ENCODE data around the gene TMEM175. TPM values are rescaled to one million over a fixed set of nuclear protein-coding genes. Genes with fewer than 3 reads are reported as not detected.

TMEM175 gene
- total and polyA plus RNA-seq, 2 donors from 2014 or later, result 26.0 to 31.1 TPM

DNA sequence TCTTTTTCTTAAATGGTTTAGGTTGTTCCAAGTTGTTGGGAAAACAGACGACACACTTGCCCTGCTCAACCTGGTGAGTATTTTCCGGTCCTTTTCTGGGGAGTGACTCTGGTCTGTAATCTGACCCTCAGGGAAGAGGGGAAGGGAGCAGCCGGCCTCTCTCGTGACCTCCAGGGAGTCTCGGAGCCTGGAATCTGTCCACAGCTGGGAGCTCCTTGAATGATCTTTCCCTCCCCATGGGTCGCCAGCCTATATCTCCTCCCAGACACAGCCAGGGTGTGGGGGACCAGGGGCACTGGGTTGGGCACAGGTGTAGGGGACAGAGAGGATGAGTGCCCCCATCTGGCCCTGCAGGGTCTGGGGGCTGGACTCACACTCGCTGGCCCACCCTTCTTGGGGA, 18.9 kb downstream of the TMEM175 start:
- DNase-seq, result peak in 2 of 5 donors; percentile 46 to 50
- H3K4me3 ChIP-seq (ENCODE audit: low read length in 3 of 3), result no peak overlapping the region
- H3K36me3 ChIP-seq (ENCODE audit: control insufficient read depth in 2 of 3, insufficient read depth in 3 of 3, low read length in 3 of 3), result peaks cover 0 to 5% (median 0%) of the 10 kb centered on the region in 3 donors
- TF ChIP-seq, protein P1, sequence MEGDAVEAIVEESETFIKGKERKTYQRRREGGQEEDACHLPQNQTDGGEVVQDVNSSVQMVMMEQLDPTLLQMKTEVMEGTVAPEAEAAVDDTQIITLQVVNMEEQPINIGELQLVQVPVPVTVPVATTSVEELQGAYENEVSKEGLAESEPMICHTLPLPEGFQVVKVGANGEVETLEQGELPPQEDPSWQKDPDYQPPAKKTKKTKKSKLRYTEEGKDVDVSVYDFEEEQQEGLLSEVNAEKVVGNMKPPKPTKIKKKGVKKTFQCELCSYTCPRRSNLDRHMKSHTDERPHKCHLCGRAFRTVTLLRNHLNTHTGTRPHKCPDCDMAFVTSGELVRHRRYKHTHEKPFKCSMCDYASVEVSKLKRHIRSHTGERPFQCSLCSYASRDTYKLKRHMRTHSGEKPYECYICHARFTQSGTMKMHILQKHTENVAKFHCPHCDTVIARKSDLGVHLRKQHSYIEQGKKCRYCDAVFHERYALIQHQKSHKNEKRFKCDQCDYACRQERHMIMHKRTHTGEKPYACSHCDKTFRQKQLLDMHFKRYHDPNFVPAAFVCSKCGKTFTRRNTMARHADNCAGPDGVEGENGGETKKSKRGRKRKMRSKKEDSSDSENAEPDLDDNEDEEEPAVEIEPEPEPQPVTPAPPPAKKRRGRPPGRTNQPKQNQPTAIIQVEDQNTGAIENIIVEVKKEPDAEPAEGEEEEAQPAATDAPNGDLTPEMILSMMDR (IDR thresholded peaks at IDR 0.05; ENCODE audit: borderline replicate concordance, extremely low read depth, insufficient read depth), result no peak
- no peak overlapping the region for H3K27ac ChIP-seq (ENCODE audit: low read depth in 2 of 2, low read length in 2 of 2)
- H3K27me3 ChIP-seq (ENCODE audit: control insufficient read depth, insufficient read depth, low read length), result no peaks in the 10 kb centered on the region
- FAIRE-seq, result no peak
- no peaks in the 10 kb centered on the region for H3K4me1 ChIP-seq (ENCODE audit: control insufficient read depth in 2 of 3, insufficient read depth in 2 of 3, low read depth in 1 of 3, low read length in 3 of 3)
- intact Hi-C loops (cut with DNase I), result no loop called here
- no peak overlapping the region for H3K9ac ChIP-seq (ENCODE audit: low read length in 3 of 3)
- no peaks in the 10 kb centered on the region for H3K9me3 ChIP-seq (ENCODE audit: control insufficient read depth in 2 of 3, insufficient read depth in 1 of 3, low read length in 3 of 3)

DNA sequence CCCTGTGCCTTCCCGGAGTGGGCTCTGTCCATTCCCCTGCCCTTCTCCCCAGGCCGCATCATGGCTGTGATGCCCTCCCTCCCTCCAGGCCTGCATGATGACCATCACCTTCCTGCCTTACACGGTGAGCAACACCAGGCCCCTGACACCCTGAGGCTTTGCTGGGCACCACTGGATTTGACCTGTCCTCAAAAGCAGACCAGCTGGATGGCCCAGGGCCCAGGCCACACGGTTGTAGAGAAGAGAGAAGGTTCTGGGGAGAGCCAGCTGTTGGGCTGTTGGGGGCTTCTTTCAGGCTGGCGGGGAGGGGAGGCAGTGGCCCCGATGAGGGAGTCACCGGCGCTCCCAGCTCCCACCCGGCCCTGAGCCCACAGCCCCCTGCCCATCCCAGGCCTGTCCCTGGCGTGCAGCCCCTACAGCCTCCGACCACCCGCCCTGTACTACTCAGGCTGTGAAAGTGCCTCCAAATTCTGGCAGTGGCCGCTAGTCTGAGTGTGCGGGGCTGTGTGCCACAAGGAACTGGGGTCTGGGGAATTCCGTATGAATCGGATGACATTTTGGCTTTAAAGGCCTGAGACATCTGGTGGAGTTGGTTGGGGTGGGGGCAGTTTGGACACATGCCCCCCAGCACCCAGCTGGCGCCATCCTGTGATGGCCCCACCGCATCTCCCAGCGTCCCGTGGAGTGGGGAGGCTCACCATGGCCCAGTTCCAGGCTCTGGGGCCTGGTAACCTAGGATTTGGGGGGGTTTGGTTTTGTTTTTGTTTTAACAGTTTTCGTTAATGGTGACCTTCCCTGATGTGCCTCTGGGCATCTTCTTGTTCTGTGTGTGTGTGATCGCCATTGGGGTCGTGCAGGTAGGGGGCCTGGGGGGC, 19.6 kb downstream of the TMEM175 start:
- FAIRE-seq (no peak), DNase-seq (peak in 2 of 5 donors; percentile 30 to 60)
- no peaks in the 10 kb centered on the region for H3K4me1 ChIP-seq (ENCODE audit: control insufficient read depth in 2 of 3, insufficient read depth in 2 of 3, low read depth in 1 of 3, low read length in 3 of 3)
- H3K27me3 ChIP-seq (ENCODE audit: control insufficient read depth, insufficient read depth, low read length), result no peaks in the 10 kb centered on the region
- H3K36me3 ChIP-seq (ENCODE audit: control insufficient read depth in 2 of 3, insufficient read depth in 3 of 3, low read length in 3 of 3), result peaks cover 0 to 5% (median 0%) of the 10 kb centered on the region in 3 donors
- intact Hi-C loops (cut with DNase I), result no loop called here
- no peaks in the 10 kb centered on the region for H3K9me3 ChIP-seq (ENCODE audit: control insufficient read depth in 2 of 3, insufficient read depth in 1 of 3, low read length in 3 of 3)
- H3K9ac ChIP-seq (ENCODE audit: low read length in 3 of 3), result no peak overlapping the region
- TF ChIP-seq, protein P1 (IDR thresholded peaks at IDR 0.05; ENCODE audit: borderline replicate concordance, extremely low read depth, insufficient read depth), result no peak
- H3K27ac ChIP-seq (ENCODE audit: low read depth in 2 of 2, low read length in 2 of 2), result no peak overlapping the region
- no peak overlapping the region for H3K4me3 ChIP-seq (ENCODE audit: low read length in 3 of 3)

DNA sequence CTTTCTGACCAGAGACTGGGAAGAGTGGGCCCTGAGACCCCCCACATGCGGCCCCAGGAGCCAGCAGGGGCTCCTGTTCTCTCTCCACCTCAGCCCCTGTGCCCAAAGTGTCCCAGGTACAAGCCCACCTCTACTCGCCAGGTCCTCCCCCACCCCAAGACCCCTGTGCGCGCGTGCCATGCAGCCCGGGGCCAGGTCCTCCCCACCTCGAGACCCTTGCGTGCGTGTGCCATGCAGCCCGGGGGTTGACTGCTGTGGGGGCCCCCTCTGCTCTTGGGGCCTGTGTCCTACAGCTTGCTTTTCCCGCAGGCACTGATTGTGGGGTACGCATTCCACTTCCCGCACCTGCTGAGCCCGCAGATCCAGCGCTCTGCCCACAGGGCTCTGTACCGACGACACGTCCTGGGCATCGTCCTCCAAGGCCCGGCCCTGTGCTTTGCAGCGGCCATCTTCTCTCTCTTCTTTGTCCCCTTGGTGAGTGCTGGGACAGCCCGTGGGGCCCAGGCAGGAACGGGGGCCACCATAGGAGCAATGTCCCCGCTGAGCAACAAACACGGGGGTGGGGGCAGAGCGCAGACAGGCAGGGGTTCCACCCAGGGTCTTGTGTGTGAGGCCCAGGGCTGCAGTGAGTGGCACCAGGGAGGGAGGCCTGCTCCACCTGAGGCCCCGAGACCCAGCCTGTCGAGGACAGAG, 20.8 kb downstream of the TMEM175 start:
- FAIRE-seq (no peak), DNase-seq (peak in 2 of 5 donors; percentile 33 to 64)
- peaks cover 0 to 5% (median 0%) of the 10 kb centered on the region in 3 donors for H3K36me3 ChIP-seq (ENCODE audit: control insufficient read depth in 2 of 3, insufficient read depth in 3 of 3, low read length in 3 of 3)
- no peaks in the 10 kb centered on the region for H3K27me3 ChIP-seq (ENCODE audit: control insufficient read depth, insufficient read depth, low read length)
- no peaks in the 10 kb centered on the region for H3K9me3 ChIP-seq (ENCODE audit: control insufficient read depth in 2 of 3, insufficient read depth in 1 of 3, low read length in 3 of 3)
- no peak overlapping the region for H3K27ac ChIP-seq (ENCODE audit: low read depth in 2 of 2, low read length in 2 of 2)
- no peak overlapping the region for H3K4me3 ChIP-seq (ENCODE audit: low read length in 3 of 3)
- H3K9ac ChIP-seq (ENCODE audit: low read length in 3 of 3), result no peak overlapping the region
- no peaks in the 10 kb centered on the region for H3K4me1 ChIP-seq (ENCODE audit: control insufficient read depth in 2 of 3, insufficient read depth in 2 of 3, low read depth in 1 of 3, low read length in 3 of 3)
- intact Hi-C loops (cut with DNase I), result no loop called here
- TF ChIP-seq, protein P1 (IDR thresholded peaks at IDR 0.05; ENCODE audit: borderline replicate concordance, extremely low read depth, insufficient read depth), result no peak

All from kidney (tissue), 14 donors.